GM12878 (cell line): ENCODE results near the gene SLC31A1. TPM values are rescaled to one million over a fixed set of nuclear protein-coding genes. Genes with fewer than 3 reads are reported as not detected.

Source experiments
- ATAC-seq: fragments of 200-7000 bp; cut with Tn5 transposase; 3 replicates; pipeline ENCODE4 v1.9.1; 2020; ENCODE audit warnings: mild to moderate bottlenecking, moderate library complexity
- BruUV-seq: library from RNA; stranded (reverse); fragments of 400-500 nt; replicated peaks from 2 replicates; lab custom pipeline; 2021; lab: Mats Ljungman, UMichigan
- CTCF ChIA-PET: fragments of 300-600 bp; sonication (Branson Sonifier 250); formaldehyde crosslinking; extraction: SDS; loops from one replicate; lab custom pipeline; 2021; ENCODE audit warnings: inconsistent platforms; lab: Yijun Ruan, JAX
- POLR2A ChIA-PET: fragments of 350-600 bp; formaldehyde crosslinking; extraction: SDS; loops from one replicate; lab custom pipeline; 2021; ENCODE audit warnings: inconsistent platforms; lab: Charles Lee
- RAD21 ChIA-PET: fragments of 300-600 bp; sonication (Branson Sonifier 250); formaldehyde crosslinking; loops from one replicate; lab custom pipeline; 2023; ENCODE audit warnings: antibody characterized with exemption; ENCODE audit not compliant: unreplicated experiment; lab: Charles Lee
- SMC1A ChIA-PET: fragments of 300-600 bp; sonication (Branson Sonifier 250); formaldehyde crosslinking; loops from one replicate; lab custom pipeline; 2023; ENCODE audit not compliant: unreplicated experiment, uncharacterized antibody; lab: Charles Lee
- DNase-seq: peaks from one replicate; pipeline ENCODE4 v3.0.0-alpha.2; 2011; ENCODE audit warnings: low read depth, low spot score
- FAIRE-seq: peaks from 3 replicates; lab custom pipeline; 2011; peaks lifted over from hg19 to GRCh38; lab: Jason Lieb, UNC
- H2AFZ ChIP-seq: 2 replicates; pipeline ENCODE4 v1.6.0; 2011; ENCODE audit warnings: low read depth, low read length, control low read depth; ENCODE audit not compliant: control insufficient read depth
- H3K27ac ChIP-seq: 2 replicates; pipeline ENCODE4 v1.5.1; 2011; ENCODE audit warnings: control low read depth; ENCODE audit not compliant: control insufficient read depth, insufficient read depth
- H3K27me3 ChIP-seq, 2 experiments: replicated peaks in 1 of 2; 2 replicates each; pipeline versions ENCODE4 v1.6.0 to v1.6.1; 2011; ENCODE audit warnings: low read length in 1 of 2; ENCODE audit not compliant: control insufficient read depth in 2 of 2, insufficient read depth in 2 of 2
- H3K36me3 ChIP-seq, 2 experiments: 2 replicates each; pipeline ENCODE4 v1.5.1; 2011; ENCODE audit warnings: low read length in 1 of 2; ENCODE audit not compliant: control insufficient read depth in 2 of 2, insufficient read depth in 2 of 2
- H3K4me1 ChIP-seq: 2 replicates; pipeline ENCODE4 v1.6.1; 2011; ENCODE audit warnings: mild to moderate bottlenecking, low read length, moderate library complexity, mixed read lengths; ENCODE audit not compliant: control insufficient read depth, insufficient read depth
- H3K4me2 ChIP-seq: 2 replicates; pipeline ENCODE4 v1.6.0; 2011; ENCODE audit warnings: control low read depth; ENCODE audit not compliant: control insufficient read depth, insufficient read depth
- H3K4me3 ChIP-seq: fragments of 200-600 bp; sonication (generic); 2 replicates; pipeline ENCODE4 v1.5.1; 2016
- H3K79me2 ChIP-seq: 2 replicates; pipeline ENCODE4 v1.6.0; 2011; ENCODE audit warnings: low read length; ENCODE audit not compliant: control insufficient read depth, insufficient read depth
- H3K9ac ChIP-seq: 2 replicates; pipeline ENCODE4 v1.8.0; 2011; ENCODE audit warnings: low read length, control low read depth, mixed read lengths; ENCODE audit not compliant: control insufficient read depth, insufficient read depth
- H3K9me3 ChIP-seq: replicated peaks from 3 replicates; pipeline ENCODE4 v1.5.1; 2011; ENCODE audit warnings: mild to moderate bottlenecking, low read length; ENCODE audit not compliant: control insufficient read depth, insufficient read depth
- H4K20me1 ChIP-seq: 2 replicates; pipeline ENCODE4 v1.6.0; 2011; ENCODE audit not compliant: control insufficient read depth, insufficient read depth
- ATF7 ChIP-seq: fragments of 450-650 bp; IDR thresholded peaks from 2 replicates; pipeline ENCODE4 v1.6.1; 2016; ENCODE audit warnings: low read depth, mild to moderate bottlenecking
- CEBPB ChIP-seq, 2 experiments: fragments of 150-350 bp in 1 of 2; IDR thresholded peaks; 2 replicates each; pipeline ENCODE4 v1.6.1; 2012 to 2014; ENCODE audit warnings: low read depth in 2 of 2, low read length in 2 of 2, borderline replicate concordance in 1 of 2, inconsistent platforms in 1 of 2
- IKZF2 ChIP-seq, 2 experiments: fragments of 450-650 bp; IDR thresholded peaks; 2 replicates each; pipeline ENCODE4 v1.6.1; 2017; ENCODE audit warnings: mild to moderate bottlenecking in 2 of 2, moderate library complexity in 2 of 2
- KDM1A ChIP-seq: fragments of 200-600 bp; sonication (generic); IDR thresholded peaks from 2 replicates; pipeline ENCODE4 v1.6.1; 2016; ENCODE audit warnings: borderline replicate concordance
- MEF2B ChIP-seq: fragments of 450-650 bp; IDR thresholded peaks from 2 replicates; pipeline ENCODE4 v1.6.1; 2018; ENCODE audit warnings: mild to moderate bottlenecking, moderate library complexity; ENCODE audit not compliant: partially characterized antibody, poor library complexity, severe bottlenecking
- SRF ChIP-seq, 2 experiments: IDR thresholded peaks; 2 replicates each; pipeline ENCODE4 v1.6.1; 2011; ENCODE audit warnings: low read depth in 2 of 2, low read length in 2 of 2, mild to moderate bottlenecking in 1 of 2, moderate library complexity in 1 of 2
- TBL1XR1 ChIP-seq: IDR thresholded peaks from 2 replicates; pipeline ENCODE4 v1.6.1; 2012; ENCODE audit warnings: low read depth, low read length, improper control_type of control experiment
- ZSCAN29 ChIP-seq: fragments of 450-650 bp; IDR thresholded peaks from 2 replicates; pipeline ENCODE4 v1.6.1; 2017; ENCODE audit warnings: mild to moderate bottlenecking, moderate library complexity
- WGBS: methylation state at CpG from one replicate; pipeline ENCODE4 v1.1.6; 2016; ENCODE audit warnings: low lambda C conversion rate; ENCODE audit not compliant: insufficient replicate concordance, insufficient coverage; ENCODE audit errors: missing lambda C conversion rate; 5-methylcytosine and 5-hydroxymethylcytosine counted together
- in situ Hi-C: fragments of 300-500 bp; cut with MboI; formaldehyde crosslinking; loops from 9 replicates; pipeline ENCODE4 v1.14.3; 2018; ENCODE audit warnings: mixed read lengths
- intact Hi-C: fragments of 100-400 bp; cut with micrococcal nuclease; formaldehyde crosslinking; loops from one replicate; pipeline ENCODE4 v1.14.2; 2022; ENCODE audit not compliant: unreplicated experiment
- polyA plus RNA-seq, 11 experiments: library from polyadenylated mRNA; depleted of rRNA in 4 of 11; unstranded in 6 of 11; stranded (reverse) in 5 of 11; fragments of >200 nt; fragmentation: Nextera tagmentation in 4 of 11; fragmentation: Illumina TruSeq in 1 of 11; extraction: Ambion mirVana in 4 of 11; extraction: Trizol in 1 of 11; gene quantifications; 1 replicate in 1 of 11; 2 replicates in 10 of 11; pipeline versions ENCODE4 v1.2.1 to v1.2.3, GENCODE V29; 2011 to 2016; ENCODE audit warnings: inconsistent platforms in 2 of 11, missing spikeins in 2 of 11, low read depth in 1 of 11
- total RNA-seq, 4 experiments: library from RNA; depleted of rRNA in 3 of 4; stranded (reverse); fragments of >200 nt in 3 of 4; fragmentation: Illumina TruSeq in 1 of 4; extraction: Trizol in 1 of 4; gene quantifications; 2 replicates each; pipeline versions ENCODE4 v1.2.1 to v1.2.3, GENCODE V29; 2013 to 2021

SLC31A1 gene
- total and polyA plus RNA-seq, 10 of the 15 experiments (the other 5 are each of a cell fraction or from before 2014, with no cell fraction given) = 7.3 to 16.2 (median 10.5) TPM

GRCh38 chr9:113296796-113297558 lies 75.6 kb downstream of the SLC31A1 start:
- POLR2A ChIA-PET = no interaction called here
- Histone ChIP-seq H3K4me1 (no peaks in the 10 kb centered on the region), H3K9me3 (no peaks in the 10 kb centered on the region), H3K27me3 (no peaks in the 10 kb centered on the region; a peak in 1 of 4 replicates), H3K79me2 (no peaks in the 10 kb centered on the region), H3K4me3 (no peak overlapping the region), H3K36me3 (peaks cover 3 to 4% of the 10 kb centered on the region in 2 experiments; a peak in 3 of 4 replicates), H4K20me1 (no peaks in the 10 kb centered on the region), H3K27ac (no peak overlapping the region), H3K4me2 (no peak overlapping the region), H3K9ac (no peak overlapping the region), H2AFZ (no peak overlapping the region)
- RAD21 ChIA-PET = no interaction called here
- 40% methylated on average over 9 of the region's 9 CpGs for WGBS
- SMC1A ChIA-PET = interaction anchor here (0.8 kb wide), 1 partner anchor 22 kb away, joined by 3 read pairs; the partner anchor contains the start of genes CDC26 and PRPF4
- FAIRE-seq (no peak), DNase-seq (no peak), ATAC-seq (no peak)
- in situ Hi-C loops = no loop called here
- BruUV-seq = no TSS peak
- CTCF ChIA-PET = interaction anchor here (0.7 kb wide), 1 partner anchor 14 kb away, joined by 3 read pairs; no protein-coding TSS in a partner anchor
- TF ChIP-seq ATF7 (no peak), SRF (IDR thresholded peaks at IDR 0.05; ENCODE audit: low read depth in 2 of 2, low read length in 2 of 2) (no peak), CEBPB (IDR thresholded peaks at IDR 0.05; ENCODE audit: borderline replicate concordance in 1 of 2, low read depth in 2 of 2, low read length in 2 of 2) (no peak), ZSCAN29 (no peak), MEF2B (no peak), IKZF2 (IDR thresholded peaks at IDR 0.05) (no peak)
- intact Hi-C loops = no loop called here

DNA sequence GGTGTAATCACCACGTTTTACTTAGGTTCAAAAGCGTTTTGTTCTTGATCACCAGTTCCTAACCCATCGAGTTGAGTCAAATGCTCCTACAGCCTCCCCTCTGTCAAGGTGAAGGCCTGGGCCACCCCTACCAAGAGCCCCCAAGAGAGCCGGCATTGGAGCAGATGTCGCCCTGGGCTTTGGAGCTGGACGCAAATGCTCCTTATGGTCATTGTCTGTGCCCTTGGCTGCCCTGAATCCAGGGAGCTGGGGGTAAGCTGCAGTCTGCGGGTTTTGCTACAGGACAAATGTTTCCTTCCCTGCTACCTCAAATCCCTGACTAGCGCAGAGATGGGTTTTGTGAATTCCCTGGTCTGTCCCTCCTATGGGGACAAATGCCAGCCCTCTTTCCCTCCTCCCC lies 77.0 kb downstream of the SLC31A1 start:
- DNase-seq (no peak), FAIRE-seq (no peak), ATAC-seq (no peak)
- ChIA-PET SMC1A (no interaction called here), RAD21 (no interaction called here), CTCF (no interaction called here), POLR2A (no interaction called here)
- Histone ChIP-seq H3K4me3 (no peak overlapping the region), H2AFZ (no peak overlapping the region), H4K20me1 (no peaks in the 10 kb centered on the region), H3K27ac (no peak overlapping the region), H3K79me2 (no peaks in the 10 kb centered on the region), H3K27me3 (no peaks in the 10 kb centered on the region; a peak in 1 of 4 replicates), H3K9ac (no peak overlapping the region), H3K4me1 (no peaks in the 10 kb centered on the region), H3K4me2 (no peak overlapping the region), H3K36me3 (peaks cover 0 to 1% of the 10 kb centered on the region in 2 experiments; a peak in 3 of 4 replicates), H3K9me3 (no peaks in the 10 kb centered on the region)
- intact Hi-C loops (no loop called here), in situ Hi-C loops (no loop called here)
- WGBS = 59% methylated on average over 8 of the region's 8 CpGs
- BruUV-seq = no TSS peak
- TF ChIP-seq ATF7 = no peak
- no peak for TF ChIP-seq TBL1XR1
- no peak for TF ChIP-seq KDM1A
